HepG2 (cell line): ENCODE results near the gene KRTAP10-5. TPM values are rescaled to one million over a fixed set of nuclear protein-coding genes. Genes with fewer than 3 reads are reported as not detected.

ENCODE experiments used
- ATAC-seq: fragments of 200-7000 bp; cut with Tn5 transposase; 3 replicates; pipeline ENCODE4 v1.9.1; 2020; ENCODE audit warnings: mild to moderate bottlenecking, moderate library complexity
- BruUV-seq: library from RNA; stranded (reverse); fragments of 400-500 nt; replicated peaks from 2 replicates; lab custom pipeline; 2021; lab: Mats Ljungman, UMichigan
- CTCF ChIA-PET: fragments of 300-600 bp; formaldehyde crosslinking; extraction: SDS; loops from one replicate; lab custom pipeline; 2021; ENCODE audit warnings: low total read pairs, inconsistent platforms, low intra/inter-chr PET ratio; lab: Yijun Ruan, JAX
- POLR2A ChIA-PET: fragments of 350-600 bp; sonication (Branson Sonifier 250); formaldehyde crosslinking; loops from one replicate; lab custom pipeline; 2020; ENCODE audit warnings: antibody characterized with exemption, inconsistent platforms; lab: Yijun Ruan, JAX
- DNase-seq: peaks from one replicate; pipeline ENCODE4 v3.0.0-alpha.2; 2015; ENCODE audit warnings: low spot score
- FAIRE-seq: peaks from 3 replicates; lab custom pipeline; 2011; peaks lifted over from hg19 to GRCh38; lab: Jason Lieb, UNC
- H2AFZ ChIP-seq: one replicate; pipeline ENCODE4 v1.6.1; 2011; ENCODE audit warnings: low read length, inconsistent platforms
- H3K27ac ChIP-seq: fragments of 300-600 bp; 3 replicates; pipeline ENCODE4 v1.8.0; 2011; ENCODE audit warnings: mixed run types, mild to moderate bottlenecking, mixed read lengths, low read length, inconsistent platforms; ENCODE audit not compliant: insufficient read depth; ENCODE audit errors: extremely low read length
- H3K27me3 ChIP-seq, 2 experiments: fragments of 200-600 bp in 1 of 2; 2 replicates in 1 of 2; 3 replicates in 1 of 2; pipeline versions ENCODE4 v1.6.0 to v1.8.0; 2011; ENCODE audit warnings: low read length in 2 of 2, mild to moderate bottlenecking in 2 of 2, moderate library complexity in 2 of 2, inconsistent platforms in 1 of 2; ENCODE audit not compliant: insufficient read depth in 2 of 2, control insufficient read depth in 1 of 2
- H3K36me3 ChIP-seq, 2 experiments: fragments of 200-600 bp in 1 of 2; replicated peaks in 1 of 2; 2 replicates in 1 of 2; 3 replicates in 1 of 2; pipeline versions ENCODE4 v1.5.1 to v1.8.0; 2011; ENCODE audit warnings: low read length in 2 of 2, inconsistent platforms in 1 of 2; ENCODE audit not compliant: insufficient read depth in 2 of 2, control insufficient read depth in 1 of 2
- H3K4me1 ChIP-seq: 2 replicates; pipeline ENCODE4 v1.5.1; 2012; ENCODE audit warnings: low read length, inconsistent platforms; ENCODE audit not compliant: insufficient read depth
- H3K4me2 ChIP-seq: 2 replicates; pipeline ENCODE4 v1.6.0; 2011; ENCODE audit warnings: low read depth, low read length, inconsistent platforms
- H3K4me3 ChIP-seq, 3 experiments: fragments of 200-600 bp in 1 of 3; sonication (generic), shearing (Covaris generic) in 1 of 3; replicated peaks in 1 of 3; 2 replicates each; pipeline ENCODE4 v1.5.1; 2011 to 2016; ENCODE audit warnings: low read length in 3 of 3, inconsistent platforms in 2 of 3, low read depth in 2 of 3, mild to moderate bottlenecking in 2 of 3, control low read depth in 1 of 3, mixed read lengths in 1 of 3; ENCODE audit not compliant: insufficient read depth in 1 of 3
- H3K79me2 ChIP-seq: one replicate; pipeline ENCODE4 v1.6.1; 2011; ENCODE audit warnings: low read length, inconsistent platforms; ENCODE audit not compliant: insufficient read depth
- H3K9ac ChIP-seq: 2 replicates; pipeline ENCODE4 v1.6.0; 2011; ENCODE audit warnings: mild to moderate bottlenecking, low read depth, low read length, inconsistent platforms; ENCODE audit not compliant: insufficient read depth
- H3K9me3 ChIP-seq: 2 replicates; pipeline ENCODE4 v1.5.1; 2012; ENCODE audit warnings: mild to moderate bottlenecking, low read length
- H4K20me1 ChIP-seq: 2 replicates; pipeline ENCODE4 v1.6.0; 2011; ENCODE audit warnings: inconsistent platforms, mild to moderate bottlenecking, low read length, moderate library complexity; ENCODE audit not compliant: insufficient read depth
- GABPA ChIP-seq, 2 experiments: IDR thresholded peaks; 2 replicates each; pipeline ENCODE4 v1.6.1; 2011 to 2016; ENCODE audit warnings: low read depth in 2 of 2, low read length in 1 of 2, missing biosample characterization in 1 of 2, missing genetic modification characterization in 1 of 2
- HCFC1 ChIP-seq: fragments of 150-350 bp; IDR thresholded peaks from 2 replicates; pipeline ENCODE4 v1.6.1; 2014; ENCODE audit warnings: low read depth, low read length
- ISX ChIP-seq: sonication (generic); formaldehyde crosslinking; conservative IDR thresholded peaks from 2 replicates; pipeline ENCODE4 v1.5.0; 2020; ENCODE audit warnings: missing genetic modification reagents
- RARA ChIP-seq: IDR thresholded peaks from 2 replicates; pipeline ENCODE4 v1.6.1; 2016; ENCODE audit warnings: missing genetic modification reagents, missing compliant biosample characterization
- SMC3 ChIP-seq: IDR thresholded peaks from 2 replicates; pipeline ENCODE4 v1.6.1; 2011; ENCODE audit warnings: low read length, improper control_type of control experiment
- STAG1 ChIP-seq: sonication (generic); formaldehyde crosslinking; IDR thresholded peaks from 2 replicates; pipeline ENCODE4 v1.4.0; 2020; ENCODE audit warnings: missing genetic modification reagents
- TBL1XR1 ChIP-seq: fragments of 150-350 bp; IDR thresholded peaks from 2 replicates; pipeline ENCODE4 v1.6.1; 2014; ENCODE audit warnings: borderline replicate concordance, low read length; ENCODE audit not compliant: partially characterized antibody
- ZBTB3 ChIP-seq: sonication (generic); formaldehyde crosslinking; IDR thresholded peaks from 2 replicates; pipeline ENCODE4 v1.4.0; 2020; ENCODE audit warnings: low read depth, mild to moderate bottlenecking, moderate library complexity, missing genetic modification reagents, borderline replicate concordance
- ZNF317 ChIP-seq: sonication (generic); formaldehyde crosslinking; IDR thresholded peaks from 2 replicates; pipeline ENCODE4 v1.5.0; 2020; ENCODE audit warnings: mild to moderate bottlenecking, missing genetic modification reagents
- ZNF616 ChIP-seq: sonication (generic); formaldehyde crosslinking; IDR thresholded peaks from 2 replicates; pipeline ENCODE4 v1.5.0; 2020; ENCODE audit warnings: low read depth, mild to moderate bottlenecking, missing genetic modification reagents
- ZNF768 ChIP-seq: sonication (generic); formaldehyde crosslinking; IDR thresholded peaks from 2 replicates; pipeline ENCODE4 v1.4.0; 2020; ENCODE audit warnings: missing genetic modification reagents
- WGBS: methylation state at CpG from one replicate; pipeline ENCODE4 v1.1.6; 2017; ENCODE audit warnings: low lambda C conversion rate; 5-methylcytosine and 5-hydroxymethylcytosine counted together
- in situ Hi-C: cut with HindIII; loops from 2 replicates; pipeline ENCODE4 v1.10.0; 2017; ENCODE audit warnings: low pct_unique_long_range_greater_than_20kb; ENCODE audit not compliant: extremely low pct_ligation_motif_present
- intact Hi-C: fragments of 100-400 bp; cut with micrococcal nuclease; formaldehyde crosslinking; loops from one replicate; pipeline ENCODE4 v1.10.0; 2022; ENCODE audit not compliant: unreplicated experiment
- polyA plus RNA-seq, 8 experiments: library from polyadenylated mRNA; depleted of rRNA in 3 of 8; stranded (reverse) in 7 of 8; unstranded in 1 of 8; fragments of >200 nt; fragmentation: Illumina TruSeq in 4 of 8; extraction: Trizol in 4 of 8; gene quantifications; 2 replicates each; pipeline versions ENCODE4 v1.2.1 to v1.2.3, GENCODE V29; 2011 to 2016; ENCODE audit warnings: low read depth in 4 of 8, missing spikeins in 1 of 8, mixed read lengths in 1 of 8; ENCODE audit not compliant: insufficient read depth in 1 of 8
- total RNA-seq, 5 experiments: library from RNA; depleted of rRNA; stranded (reverse); fragments of >200 nt; fragmentation: Illumina TruSeq; extraction: Trizol; gene quantifications; 2 replicates each; pipeline ENCODE4 v1.2.3, GENCODE V29; 2016; ENCODE audit warnings: low read depth in 1 of 5
- TF ChIP-seq, protein P1 (sequence below): sonication (generic); formaldehyde crosslinking; IDR thresholded peaks from 2 replicates; pipeline ENCODE4 v1.5.0; 2020; ENCODE audit warnings: mild to moderate bottlenecking, missing genetic modification reagents, moderate library complexity
- TF ChIP-seq, protein P2 (sequence below): sonication (generic); formaldehyde crosslinking; IDR thresholded peaks from 2 replicates; pipeline ENCODE4 v1.8.1; 2023; ENCODE audit warnings: mild to moderate bottlenecking, missing genetic modification reagents

The KRTAP10-5 gene
- total and polyA plus RNA-seq, 2 of the 13 experiments (the other 11 are each of a cell fraction or from before 2014, with no cell fraction given): not detected

DNA sequence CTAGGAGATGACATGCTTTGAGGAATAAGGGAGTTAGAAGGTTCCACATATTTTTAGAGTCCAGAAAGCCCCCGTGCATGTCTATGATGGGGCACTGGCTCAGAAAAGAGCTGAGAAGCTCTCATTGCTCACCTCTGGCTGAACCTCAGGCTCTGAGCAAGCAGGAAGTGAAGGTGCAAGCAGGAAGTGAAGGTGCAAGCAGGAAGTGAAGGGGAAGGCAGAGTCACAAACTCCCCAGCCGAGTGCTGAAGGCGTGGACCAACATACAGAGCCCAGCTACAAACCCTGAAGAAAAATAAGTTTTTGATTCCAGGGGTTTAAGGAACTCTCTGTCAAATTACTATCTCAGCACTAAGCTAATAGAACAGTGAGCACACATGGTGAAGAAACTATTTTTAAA lies 38.5 kb upstream of the KRTAP10-5 start:
- Histone ChIP-seq H3K36me3 (no peaks in the 10 kb centered on the region), H3K79me2 (no peaks in the 10 kb centered on the region), H3K9me3 (peaks cover 12% of the 10 kb centered on the region), H3K4me3 (no peak overlapping the region), H4K20me1 (no peaks in the 10 kb centered on the region), H3K4me2 (no peak overlapping the region), H3K27me3 (peaks cover 1 to 28% of the 10 kb centered on the region in 2 experiments; a peak in 3 of 5 replicates), H3K27ac (no peak overlapping the region), H3K4me1 (no peaks in the 10 kb centered on the region), H3K9ac (no peak overlapping the region), H2AFZ (no peak overlapping the region)
- FAIRE-seq: no peak
- ChIA-PET CTCF (no interaction called here), POLR2A (no interaction called here)
- in situ Hi-C loops: no loop called here
- 52% methylated on average over 3 of the region's 3 CpGs for WGBS
- TF ChIP-seq RARA: 0 out of 2 replicates have a peak, but pooled peaks have one; percentile 7
- TF ChIP-seq GABPA (IDR thresholded peaks at IDR 0.05; ENCODE audit: low read depth, low read length): no peak
- TF ChIP-seq GABPA (CRISPR knock-in tag; IDR thresholded peaks at IDR 0.05; ENCODE audit: low read depth): peak; percentile 34; the same call in 1 of the 2 replicates
- no peak for TF ChIP-seq ZNF768 (CRISPR knock-in tag)
- no TSS peak for BruUV-seq
- no peak for ATAC-seq
- DNase-seq: no peak
- intact Hi-C loops: loop anchor here (2.0 kb wide), 1 partner anchor 174 kb away; no protein-coding TSS in a partner anchor

DNA sequence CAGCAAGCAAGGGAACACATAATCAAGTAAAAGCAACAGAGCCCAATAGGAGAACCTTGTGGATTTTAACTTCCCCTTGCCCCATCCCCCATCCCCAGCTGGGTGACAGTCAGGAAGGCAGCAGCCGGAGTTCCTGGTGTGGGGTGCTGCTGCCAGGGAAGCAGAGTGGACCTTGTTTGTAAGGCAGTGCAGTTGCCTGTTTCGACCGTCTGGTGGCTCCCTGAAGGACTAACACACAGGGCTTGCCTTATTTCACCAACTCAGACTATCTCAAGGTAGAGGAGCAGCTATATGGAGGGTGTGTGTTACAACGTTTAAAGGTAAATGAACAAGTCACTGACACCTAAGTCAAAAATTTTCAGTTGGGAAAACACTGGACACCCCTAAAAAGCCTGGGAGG lies 38.1 kb upstream of the KRTAP10-5 start:
- no peaks in the 10 kb centered on the region for H3K79me2 ChIP-seq
- BruUV-seq: no TSS peak
- peaks cover 8% of the 10 kb centered on the region for H3K9me3 ChIP-seq
- 0% methylated on average over 3 of the region's 4 CpGs for WGBS
- H3K36me3 ChIP-seq: no peaks in the 10 kb centered on the region
- no peak overlapping the region for H3K4me3 ChIP-seq
- ChIA-PET POLR2A (no interaction called here), CTCF (no interaction called here)
- no peak overlapping the region for H3K27ac ChIP-seq
- intact Hi-C loops: loop anchor here (2.0 kb wide), 1 partner anchor 174 kb away; no protein-coding TSS in a partner anchor
- ATAC-seq: peak; percentile 88
- no peak overlapping the region for H3K4me2 ChIP-seq
- H2AFZ ChIP-seq: no peak overlapping the region
- H3K9ac ChIP-seq: no peak overlapping the region
- FAIRE-seq: peak; percentile 43
- no peaks in the 10 kb centered on the region for H4K20me1 ChIP-seq
- peaks cover 1 to 28% of the 10 kb centered on the region in 2 experiments; a peak in 3 of 5 replicates for H3K27me3 ChIP-seq
- TF ChIP-seq, protein P1, sequence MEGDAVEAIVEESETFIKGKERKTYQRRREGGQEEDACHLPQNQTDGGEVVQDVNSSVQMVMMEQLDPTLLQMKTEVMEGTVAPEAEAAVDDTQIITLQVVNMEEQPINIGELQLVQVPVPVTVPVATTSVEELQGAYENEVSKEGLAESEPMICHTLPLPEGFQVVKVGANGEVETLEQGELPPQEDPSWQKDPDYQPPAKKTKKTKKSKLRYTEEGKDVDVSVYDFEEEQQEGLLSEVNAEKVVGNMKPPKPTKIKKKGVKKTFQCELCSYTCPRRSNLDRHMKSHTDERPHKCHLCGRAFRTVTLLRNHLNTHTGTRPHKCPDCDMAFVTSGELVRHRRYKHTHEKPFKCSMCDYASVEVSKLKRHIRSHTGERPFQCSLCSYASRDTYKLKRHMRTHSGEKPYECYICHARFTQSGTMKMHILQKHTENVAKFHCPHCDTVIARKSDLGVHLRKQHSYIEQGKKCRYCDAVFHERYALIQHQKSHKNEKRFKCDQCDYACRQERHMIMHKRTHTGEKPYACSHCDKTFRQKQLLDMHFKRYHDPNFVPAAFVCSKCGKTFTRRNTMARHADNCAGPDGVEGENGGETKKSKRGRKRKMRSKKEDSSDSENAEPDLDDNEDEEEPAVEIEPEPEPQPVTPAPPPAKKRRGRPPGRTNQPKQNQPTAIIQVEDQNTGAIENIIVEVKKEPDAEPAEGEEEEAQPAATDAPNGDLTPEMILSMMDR (CRISPR knock-in tag): peak; percentile 68
- TF ChIP-seq ZBTB3 (CRISPR knock-in tag): no peak
- TF ChIP-seq ZNF616: no peak
- TF ChIP-seq ISX (CRISPR knock-in tag): no peak
- TF ChIP-seq, protein P2, sequence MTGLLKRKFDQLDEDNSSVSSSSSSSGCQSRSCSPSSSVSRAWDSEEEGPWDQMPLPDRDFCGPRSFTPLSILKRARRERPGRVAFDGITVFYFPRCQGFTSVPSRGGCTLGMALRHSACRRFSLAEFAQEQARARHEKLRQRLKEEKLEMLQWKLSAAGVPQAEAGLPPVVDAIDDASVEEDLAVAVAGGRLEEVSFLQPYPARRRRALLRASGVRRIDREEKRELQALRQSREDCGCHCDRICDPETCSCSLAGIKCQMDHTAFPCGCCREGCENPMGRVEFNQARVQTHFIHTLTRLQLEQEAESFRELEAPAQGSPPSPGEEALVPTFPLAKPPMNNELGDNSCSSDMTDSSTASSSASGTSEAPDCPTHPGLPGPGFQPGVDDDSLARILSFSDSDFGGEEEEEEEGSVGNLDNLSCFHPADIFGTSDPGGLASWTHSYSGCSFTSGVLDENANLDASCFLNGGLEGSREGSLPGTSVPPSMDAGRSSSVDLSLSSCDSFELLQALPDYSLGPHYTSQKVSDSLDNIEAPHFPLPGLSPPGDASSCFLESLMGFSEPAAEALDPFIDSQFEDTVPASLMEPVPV (CRISPR knock-in tag): no peak
- TF ChIP-seq HCFC1: no peak
- TF ChIP-seq ZNF317 (CRISPR knock-in tag): 0 out of 2 replicates have a peak, but pooled peaks have one; percentile 21
- TF ChIP-seq TBL1XR1: no peak
- peak; percentile 68 for TF ChIP-seq STAG1
- peak; percentile 67 for TF ChIP-seq SMC3
- TF ChIP-seq, all 625 proteins: peak for 4
- in situ Hi-C loops: no loop called here
- peak; percentile 16 for DNase-seq
- no peaks in the 10 kb centered on the region for H3K4me1 ChIP-seq
